ENCODE measurements around the gene MANF. TPM values are rescaled to one million over a fixed set of nuclear protein-coding genes. Genes with fewer than 3 reads are reported as not detected.
"Not testable (repeated sequence)": the region's sequence is repeated elsewhere in the genome, so short reads cannot be mapped to it uniquely, and the experiment has no call there.

The MANF gene
- total RNA-seq, 1 donor from 2014 or later: 133 TPM

DNA sequence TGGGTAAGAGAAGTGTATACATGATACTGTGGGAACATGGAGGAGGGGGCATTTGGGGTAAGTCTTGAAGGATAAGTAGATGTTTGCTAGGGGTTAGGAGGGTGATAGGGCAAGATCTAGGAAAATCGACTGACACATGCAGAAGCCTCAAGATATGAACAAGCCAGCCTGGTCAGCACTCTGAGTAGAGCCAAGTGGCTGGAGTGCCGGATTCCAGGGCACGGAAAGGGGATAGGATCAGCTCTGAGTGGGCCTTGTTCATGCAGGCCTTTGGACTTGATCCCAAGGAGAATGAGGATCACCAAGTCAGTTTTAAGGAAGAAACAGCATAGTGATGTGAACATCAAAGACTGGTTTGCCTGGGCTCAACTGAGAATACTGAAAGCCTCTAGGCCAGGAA lies 24.3 kb upstream of the MANF start:
- TF ChIP-seq, protein P1, sequence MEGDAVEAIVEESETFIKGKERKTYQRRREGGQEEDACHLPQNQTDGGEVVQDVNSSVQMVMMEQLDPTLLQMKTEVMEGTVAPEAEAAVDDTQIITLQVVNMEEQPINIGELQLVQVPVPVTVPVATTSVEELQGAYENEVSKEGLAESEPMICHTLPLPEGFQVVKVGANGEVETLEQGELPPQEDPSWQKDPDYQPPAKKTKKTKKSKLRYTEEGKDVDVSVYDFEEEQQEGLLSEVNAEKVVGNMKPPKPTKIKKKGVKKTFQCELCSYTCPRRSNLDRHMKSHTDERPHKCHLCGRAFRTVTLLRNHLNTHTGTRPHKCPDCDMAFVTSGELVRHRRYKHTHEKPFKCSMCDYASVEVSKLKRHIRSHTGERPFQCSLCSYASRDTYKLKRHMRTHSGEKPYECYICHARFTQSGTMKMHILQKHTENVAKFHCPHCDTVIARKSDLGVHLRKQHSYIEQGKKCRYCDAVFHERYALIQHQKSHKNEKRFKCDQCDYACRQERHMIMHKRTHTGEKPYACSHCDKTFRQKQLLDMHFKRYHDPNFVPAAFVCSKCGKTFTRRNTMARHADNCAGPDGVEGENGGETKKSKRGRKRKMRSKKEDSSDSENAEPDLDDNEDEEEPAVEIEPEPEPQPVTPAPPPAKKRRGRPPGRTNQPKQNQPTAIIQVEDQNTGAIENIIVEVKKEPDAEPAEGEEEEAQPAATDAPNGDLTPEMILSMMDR (IDR thresholded peaks at IDR 0.05; ENCODE audit: insufficient read depth, low read length, poor library complexity, severe bottlenecking): no peak
- no peak overlapping the region for H3K4me3 ChIP-seq (ENCODE audit: low read depth, low read length)
- DNase-seq (ENCODE audit: low read depth): no peak
- H3K36me3 ChIP-seq (ENCODE audit: control insufficient read depth, insufficient read depth, low read length): no peaks in the 10 kb centered on the region
- H3K27me3 ChIP-seq (ENCODE audit: control insufficient read depth, insufficient read depth, low read length): no peaks in the 10 kb centered on the region

DNA sequence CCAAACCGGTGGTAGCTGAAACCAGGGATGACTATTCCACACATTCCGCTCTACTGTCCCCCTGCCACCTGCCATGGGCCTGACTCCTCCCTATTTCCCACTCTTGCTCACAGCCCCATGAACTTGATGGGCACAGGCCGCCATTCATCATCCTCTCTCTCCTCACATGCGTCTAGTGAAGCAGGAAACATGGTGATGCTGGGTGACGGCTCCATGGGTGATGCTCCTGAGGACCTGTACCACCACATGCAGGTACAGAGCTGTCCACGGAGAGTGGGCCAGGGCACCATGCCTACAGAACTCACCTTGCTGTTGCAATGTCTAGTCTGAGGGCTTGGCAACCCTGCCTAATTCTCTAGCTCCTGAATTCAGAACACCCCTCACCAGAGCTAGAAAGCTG lies 23.3 kb upstream of the MANF start:
- no peak overlapping the region for H3K4me3 ChIP-seq (ENCODE audit: low read depth, low read length)
- no peaks in the 10 kb centered on the region for H3K27me3 ChIP-seq (ENCODE audit: control insufficient read depth, insufficient read depth, low read length)
- no peaks in the 10 kb centered on the region for H3K36me3 ChIP-seq (ENCODE audit: control insufficient read depth, insufficient read depth, low read length)
- TF ChIP-seq, protein P1 (IDR thresholded peaks at IDR 0.05; ENCODE audit: insufficient read depth, low read length, poor library complexity, severe bottlenecking): no peak
- DNase-seq (ENCODE audit: low read depth): no peak

DNA sequence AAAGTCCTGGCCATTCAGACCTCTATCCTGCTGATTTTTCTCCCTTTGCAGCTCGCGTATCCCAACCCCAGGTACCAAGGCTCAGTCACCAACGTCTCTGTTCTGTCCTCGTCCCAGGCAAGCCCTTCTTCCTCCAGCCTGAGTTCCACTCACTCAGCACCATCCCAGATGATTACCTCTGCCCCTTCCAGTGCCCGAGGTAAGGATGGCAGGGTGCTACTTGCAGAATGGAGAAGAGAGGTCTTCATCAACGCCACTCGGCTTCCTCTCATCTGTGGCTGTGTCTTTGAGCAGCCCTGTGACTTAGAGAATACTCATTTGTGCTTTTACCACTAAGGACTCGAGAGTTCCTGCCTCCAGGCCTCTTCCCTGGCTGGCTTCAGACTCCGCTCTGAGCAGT lies 22.6 kb upstream of the MANF start:
- TF ChIP-seq, protein P1 (IDR thresholded peaks at IDR 0.05; ENCODE audit: insufficient read depth, low read length, poor library complexity, severe bottlenecking): no peak
- no peaks in the 10 kb centered on the region for H3K27me3 ChIP-seq (ENCODE audit: control insufficient read depth, insufficient read depth, low read length)
- DNase-seq (ENCODE audit: low read depth): no peak
- H3K36me3 ChIP-seq (ENCODE audit: control insufficient read depth, insufficient read depth, low read length): no peaks in the 10 kb centered on the region
- no peak overlapping the region for H3K4me3 ChIP-seq (ENCODE audit: low read depth, low read length)

DNA sequence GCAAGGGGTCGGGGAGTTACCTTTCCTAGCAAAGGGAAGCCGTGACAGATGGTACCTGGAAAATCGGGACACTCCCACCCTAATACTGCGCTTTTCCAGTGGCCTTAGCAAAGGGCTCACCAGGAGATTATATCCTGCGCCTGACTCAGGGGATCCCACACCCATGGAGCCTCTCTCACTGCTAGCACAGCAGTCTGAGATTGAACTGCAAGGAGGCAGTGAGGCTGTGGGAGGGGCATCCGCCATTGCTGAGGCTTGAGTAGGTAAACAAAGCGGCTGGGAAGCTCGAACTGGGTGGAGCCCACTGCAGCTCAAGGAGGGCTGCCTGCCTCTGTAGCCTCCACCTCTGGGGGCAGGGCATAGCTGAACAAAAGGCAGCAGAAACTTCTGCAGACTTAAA lies 16.8 kb upstream of the MANF start:
- not testable (repeated sequence) for DNase-seq (ENCODE audit: low read depth); H3K27me3 ChIP-seq (ENCODE audit: control insufficient read depth, insufficient read depth, low read length); H3K36me3 ChIP-seq (ENCODE audit: control insufficient read depth, insufficient read depth, low read length); H3K4me3 ChIP-seq (ENCODE audit: low read depth, low read length)

DNA sequence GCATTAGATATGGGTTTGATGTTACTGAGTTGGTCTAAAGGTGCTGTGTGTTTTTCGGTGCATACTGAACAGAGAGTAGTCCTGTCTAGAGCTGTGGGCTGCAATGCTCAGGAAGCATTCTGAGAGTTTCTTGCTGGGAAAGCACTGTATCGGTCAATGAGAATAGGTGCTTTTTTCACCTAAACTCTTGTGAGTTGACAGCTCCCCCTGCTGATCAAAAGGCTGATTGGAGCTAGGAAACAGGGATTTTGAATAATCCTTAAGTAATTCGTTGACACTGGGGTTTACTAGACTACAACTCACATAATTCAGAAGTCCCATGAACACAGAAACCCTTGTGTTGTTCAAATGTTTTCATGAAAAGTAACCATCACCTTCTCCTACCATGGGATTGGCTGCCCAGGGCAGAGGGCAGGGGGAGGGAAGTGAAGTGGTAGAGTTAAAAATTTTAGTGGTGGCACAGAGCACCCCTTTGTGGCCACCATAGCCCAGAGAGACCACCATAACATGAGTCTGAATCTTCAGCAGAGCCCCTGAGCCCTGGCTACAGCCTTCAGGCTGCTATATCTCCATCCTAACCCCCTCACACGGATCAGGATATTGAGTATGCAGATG lies 13.0 kb upstream of the MANF start:
- TF ChIP-seq, protein P1 (IDR thresholded peaks at IDR 0.05; ENCODE audit: insufficient read depth, low read length, poor library complexity, severe bottlenecking): peak; percentile 74
- Histone ChIP-seq H3K36me3 (ENCODE audit: control insufficient read depth, insufficient read depth, low read length) (no peaks in the 10 kb centered on the region), H3K4me3 (ENCODE audit: low read depth, low read length) (no peak overlapping the region), H3K27me3 (ENCODE audit: control insufficient read depth, insufficient read depth, low read length) (no peaks in the 10 kb centered on the region)
- DNase-seq (ENCODE audit: low read depth): peak; percentile 29

DNA sequence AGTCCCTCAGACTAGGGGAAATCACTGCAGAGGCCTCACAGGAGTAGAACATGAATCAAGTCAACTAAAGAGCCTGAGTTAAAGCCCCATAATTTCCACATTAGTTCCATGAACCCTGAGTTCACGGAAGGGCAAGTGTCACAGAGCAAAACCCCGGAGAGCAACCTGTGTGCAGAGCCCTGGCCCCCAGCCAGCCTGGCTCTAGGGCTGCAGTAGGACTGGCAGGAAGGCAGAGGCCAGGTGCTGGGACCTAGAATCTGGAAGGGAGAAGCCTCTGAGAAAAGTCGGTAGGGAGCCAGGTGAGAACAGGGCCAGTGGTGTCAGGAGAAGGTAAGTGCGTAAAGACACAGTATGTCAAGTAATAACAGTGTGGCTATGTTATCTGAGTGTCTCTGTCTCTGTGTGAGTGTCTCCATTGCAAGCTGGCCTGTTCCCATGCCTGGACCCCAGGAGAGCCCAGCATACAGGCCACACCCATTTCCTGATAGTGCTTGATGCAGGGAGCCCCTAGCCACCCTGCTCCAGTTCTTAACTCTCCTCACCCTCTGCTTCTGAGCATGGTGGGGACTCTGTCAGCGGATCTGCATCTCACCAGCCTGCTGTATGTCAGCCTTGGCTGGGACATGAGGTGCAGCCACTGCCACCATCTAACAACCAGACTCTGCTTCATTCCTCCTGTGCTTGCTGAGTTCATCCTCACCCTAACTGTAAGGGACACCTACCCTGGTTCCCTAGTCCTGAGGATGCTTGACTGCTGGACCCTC lies 11.3 kb upstream of the MANF start:
- DNase-seq (ENCODE audit: low read depth): no peak
- TF ChIP-seq, protein P1 (IDR thresholded peaks at IDR 0.05; ENCODE audit: insufficient read depth, low read length, poor library complexity, severe bottlenecking): no peak
- no peaks in the 10 kb centered on the region for H3K36me3 ChIP-seq (ENCODE audit: control insufficient read depth, insufficient read depth, low read length)
- no peaks in the 10 kb centered on the region for H3K27me3 ChIP-seq (ENCODE audit: control insufficient read depth, insufficient read depth, low read length)
- no peak overlapping the region for H3K4me3 ChIP-seq (ENCODE audit: low read depth, low read length)

All from kidney epithelial cell (primary cell).